Neural crest cell (in vitro differentiated cells): ENCODE results near the gene CTTN. TPM values are rescaled to one million over a fixed set of nuclear protein-coding genes. Genes with fewer than 3 reads are reported as not detected.

ENCODE experiments used
- DNase-seq: peaks from one replicate; pipeline ENCODE4 v3.0.0; 2021; ENCODE audit warnings: low read depth, mixed read lengths, low spot score
- H3K27ac Mint-ChIP-seq: one replicate; pipeline ENCODE4 v1.8.0; 2021; ENCODE audit warnings: mild to moderate bottlenecking, mixed read lengths; ENCODE audit not compliant: unreplicated experiment
- H3K27me3 Mint-ChIP-seq: 2 replicates; pipeline ENCODE4 v1.8.0; 2021; ENCODE audit warnings: low read depth, mild to moderate bottlenecking, mixed read lengths
- H3K36me3 Mint-ChIP-seq: 2 replicates; pipeline ENCODE4 v1.8.0; 2021; ENCODE audit warnings: low read depth, mild to moderate bottlenecking, mixed read lengths
- H3K4me1 Mint-ChIP-seq: 2 replicates; pipeline ENCODE4 v1.8.0; 2021; ENCODE audit warnings: mixed read lengths
- H3K4me3 Mint-ChIP-seq: one replicate; pipeline ENCODE4 v1.8.0; 2021; ENCODE audit warnings: mild to moderate bottlenecking, mixed read lengths
- H3K9me3 Mint-ChIP-seq: 2 replicates; pipeline ENCODE4 v1.8.0; 2021; ENCODE audit warnings: mixed read lengths
- CTCF ChIP-seq: fragments of 200-600 bp; sonication (generic); conservative IDR thresholded peaks from 2 replicates; pipeline ENCODE4 v1.5.0; 2021; ENCODE audit warnings: antibody characterized with exemption, mild to moderate bottlenecking
- total RNA-seq: library from RNA; stranded (reverse); gene quantifications from 2 replicates; pipeline ENCODE4 v1.2.1, GENCODE V29; 2021

CTTN gene
- total RNA-seq, 1 donor from 2014 or later = 146 TPM

GRCh38 chr11:70368961-70369360 is 29.4 kb upstream of the CTTN start:
- H3K4me3 Mint-ChIP-seq = no peak overlapping the region
- H3K27ac Mint-ChIP-seq = no peak overlapping the region
- peaks cover 7% of the 10 kb centered on the region for H3K4me1 Mint-ChIP-seq
- H3K36me3 Mint-ChIP-seq = peaks cover 48% of the 10 kb centered on the region
- H3K27me3 Mint-ChIP-seq = no peaks in the 10 kb centered on the region
- DNase-seq = no peak
- no peak for TF ChIP-seq CTCF
- H3K9me3 Mint-ChIP-seq = peaks cover 5% of the 10 kb centered on the region

GRCh38 chr11:70371241-70371640 is 27.1 kb upstream of the CTTN start:
- DNase-seq = no peak
- peaks cover 5% of the 10 kb centered on the region for H3K9me3 Mint-ChIP-seq
- no peak overlapping the region for H3K4me3 Mint-ChIP-seq
- peaks cover 40% of the 10 kb centered on the region for H3K36me3 Mint-ChIP-seq
- no peaks in the 10 kb centered on the region for H3K4me1 Mint-ChIP-seq
- H3K27me3 Mint-ChIP-seq = no peaks in the 10 kb centered on the region
- H3K27ac Mint-ChIP-seq = no peak overlapping the region
- no peak for TF ChIP-seq CTCF

GRCh38 chr11:70372076-70372475 is 26.3 kb upstream of the CTTN start:
- Mint-ChIP-seq H3K27ac (no peak overlapping the region), H3K36me3 (peaks cover 39% of the 10 kb centered on the region), H3K4me3 (no peak overlapping the region), H3K4me1 (no peaks in the 10 kb centered on the region), H3K27me3 (no peaks in the 10 kb centered on the region), H3K9me3 (peaks cover 5% of the 10 kb centered on the region)
- no peak for TF ChIP-seq CTCF
- DNase-seq = no peak

GRCh38 chr11:70376621-70377020 is 21.7 kb upstream of the CTTN start:
- Mint-ChIP-seq H3K36me3 (peaks cover 31% of the 10 kb centered on the region), H3K9me3 (no peaks in the 10 kb centered on the region), H3K27me3 (no peaks in the 10 kb centered on the region), H3K4me3 (no peak overlapping the region), H3K4me1 (no peaks in the 10 kb centered on the region), H3K27ac (peak overlapping the region; percentile 35)
- no peak for DNase-seq
- TF ChIP-seq CTCF = no peak

GRCh38 chr11:70377645-70378044 is 20.7 kb upstream of the CTTN start:
- H3K9me3 Mint-ChIP-seq = no peaks in the 10 kb centered on the region
- DNase-seq = no peak
- H3K27ac Mint-ChIP-seq = no peak overlapping the region
- no peaks in the 10 kb centered on the region for H3K27me3 Mint-ChIP-seq
- peaks cover 24% of the 10 kb centered on the region for H3K36me3 Mint-ChIP-seq
- H3K4me3 Mint-ChIP-seq = no peak overlapping the region
- no peaks in the 10 kb centered on the region for H3K4me1 Mint-ChIP-seq
- TF ChIP-seq CTCF = no peak
